ENCODE results near the gene BPI.

DNA sequence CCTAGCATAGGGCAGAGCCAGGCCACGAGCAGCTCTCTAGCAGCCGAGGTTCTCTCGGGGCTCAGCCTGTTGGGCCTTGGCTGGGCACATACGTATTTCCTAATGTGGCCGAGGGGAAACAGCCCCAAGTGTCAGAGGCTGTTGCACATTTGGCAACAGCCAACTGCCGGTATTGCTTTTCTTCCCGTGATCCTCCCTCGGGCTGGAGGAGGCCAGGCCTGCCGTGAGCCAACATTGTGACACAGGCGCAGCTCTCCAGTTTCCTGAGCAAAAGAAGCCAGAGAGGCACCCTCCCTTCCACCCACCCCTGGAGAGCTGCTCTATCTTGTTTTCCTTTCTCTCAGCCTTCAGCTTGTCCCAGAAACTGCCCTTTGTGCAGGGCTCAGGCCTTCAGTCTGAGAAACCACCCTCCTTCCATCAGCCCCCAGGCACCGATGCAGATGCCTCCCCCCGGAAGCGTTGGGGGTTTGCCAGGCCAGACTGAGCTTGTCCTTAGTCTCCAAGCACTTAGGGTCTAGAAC is 5.1 kb upstream of the BPI start:
- TF ChIP-seq, protein P1, sequence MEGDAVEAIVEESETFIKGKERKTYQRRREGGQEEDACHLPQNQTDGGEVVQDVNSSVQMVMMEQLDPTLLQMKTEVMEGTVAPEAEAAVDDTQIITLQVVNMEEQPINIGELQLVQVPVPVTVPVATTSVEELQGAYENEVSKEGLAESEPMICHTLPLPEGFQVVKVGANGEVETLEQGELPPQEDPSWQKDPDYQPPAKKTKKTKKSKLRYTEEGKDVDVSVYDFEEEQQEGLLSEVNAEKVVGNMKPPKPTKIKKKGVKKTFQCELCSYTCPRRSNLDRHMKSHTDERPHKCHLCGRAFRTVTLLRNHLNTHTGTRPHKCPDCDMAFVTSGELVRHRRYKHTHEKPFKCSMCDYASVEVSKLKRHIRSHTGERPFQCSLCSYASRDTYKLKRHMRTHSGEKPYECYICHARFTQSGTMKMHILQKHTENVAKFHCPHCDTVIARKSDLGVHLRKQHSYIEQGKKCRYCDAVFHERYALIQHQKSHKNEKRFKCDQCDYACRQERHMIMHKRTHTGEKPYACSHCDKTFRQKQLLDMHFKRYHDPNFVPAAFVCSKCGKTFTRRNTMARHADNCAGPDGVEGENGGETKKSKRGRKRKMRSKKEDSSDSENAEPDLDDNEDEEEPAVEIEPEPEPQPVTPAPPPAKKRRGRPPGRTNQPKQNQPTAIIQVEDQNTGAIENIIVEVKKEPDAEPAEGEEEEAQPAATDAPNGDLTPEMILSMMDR (IDR thresholded peaks at IDR 0.05) = no peak
- TF ChIP-seq POLR2A (IDR thresholded peaks at IDR 0.05) (no peak), POLR2AphosphoS5 (IDR thresholded peaks at IDR 0.05) (peak; percentile 26 to 55 (median 42)), EP300 (IDR thresholded peaks at IDR 0.05; ENCODE audit: low read depth) (no peak)
